Lower leg skin (tissue), 3 donors: ENCODE data around the gene AKR7A2.

Experiments
- CTCF ChIP-seq, 3 donors: fragments of 450-650 bp; IDR thresholded peaks; one replicate each; pipeline ENCODE4 v1.5.1; 2016; ENCODE audit warnings: antibody characterized with exemption in 3 of 3, mild to moderate bottlenecking in 3 of 3, moderate library complexity in 2 of 3
- POLR2A ChIP-seq, 2 donors: fragments of 450-650 bp; IDR thresholded peaks; one replicate each; pipeline ENCODE4 v1.6.1; 2016 to 2017; ENCODE audit warnings: antibody characterized with exemption in 2 of 2, mild to moderate bottlenecking in 1 of 2, moderate library complexity in 1 of 2

- TF ChIP-seq CTCF (IDR thresholded peaks at IDR 0.05) (no peak), POLR2A (IDR thresholded peaks at IDR 0.05) (no peak)
Measured at GRCh38 chr1:19353596-19353995, 41.7 kb upstream of the AKR7A2 start.
